Measurements from ENCODE around the gene MZT1.
"Not testable (repeated sequence)": the region's sequence is repeated elsewhere in the genome, so short reads cannot be mapped to it uniquely, and the experiment has no call there.

The MZT1 gene

DNA sequence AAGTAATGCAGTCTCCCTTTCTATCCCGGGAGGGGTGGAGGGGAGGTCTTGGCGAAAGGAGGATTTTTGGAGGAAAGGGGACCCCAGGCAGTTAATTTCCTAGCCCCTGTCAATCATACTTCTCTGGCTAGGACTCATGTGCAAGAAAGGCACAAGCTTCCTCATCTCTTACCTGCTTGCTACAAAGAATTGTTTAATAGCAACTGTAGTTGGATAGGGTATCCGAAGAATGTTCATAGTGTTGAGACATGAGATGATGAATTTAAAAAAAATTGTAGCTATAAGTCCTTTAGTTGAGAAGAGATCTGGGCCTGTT lies 819 bp upstream of the MZT1 start:
- Histone ChIP-seq H3K4me3 (ENCODE audit: extremely low read depth, insufficient read depth, low read length, poor library complexity, severe bottlenecking) (peak overlapping the region; percentile 87), H3K9me3 (ENCODE audit: control insufficient read depth, low read length) (no peaks in the 10 kb centered on the region), H3K36me3 (ENCODE audit: control insufficient read depth, insufficient read depth, low read length) (peaks cover 45% of the 10 kb centered on the region), H3K27ac (ENCODE audit: low read depth, low read length, severe bottlenecking) (peak overlapping the region; percentile 78), H3K4me1 (ENCODE audit: control insufficient read depth, insufficient read depth, low read length, poor library complexity, severe bottlenecking) (no peaks in the 10 kb centered on the region)
- 25 to 50% methylated on average over 1 of the region's 3 CpGs for WGBS, 2 experiments (ENCODE audit: insufficient coverage in 2 of 2)

DNA sequence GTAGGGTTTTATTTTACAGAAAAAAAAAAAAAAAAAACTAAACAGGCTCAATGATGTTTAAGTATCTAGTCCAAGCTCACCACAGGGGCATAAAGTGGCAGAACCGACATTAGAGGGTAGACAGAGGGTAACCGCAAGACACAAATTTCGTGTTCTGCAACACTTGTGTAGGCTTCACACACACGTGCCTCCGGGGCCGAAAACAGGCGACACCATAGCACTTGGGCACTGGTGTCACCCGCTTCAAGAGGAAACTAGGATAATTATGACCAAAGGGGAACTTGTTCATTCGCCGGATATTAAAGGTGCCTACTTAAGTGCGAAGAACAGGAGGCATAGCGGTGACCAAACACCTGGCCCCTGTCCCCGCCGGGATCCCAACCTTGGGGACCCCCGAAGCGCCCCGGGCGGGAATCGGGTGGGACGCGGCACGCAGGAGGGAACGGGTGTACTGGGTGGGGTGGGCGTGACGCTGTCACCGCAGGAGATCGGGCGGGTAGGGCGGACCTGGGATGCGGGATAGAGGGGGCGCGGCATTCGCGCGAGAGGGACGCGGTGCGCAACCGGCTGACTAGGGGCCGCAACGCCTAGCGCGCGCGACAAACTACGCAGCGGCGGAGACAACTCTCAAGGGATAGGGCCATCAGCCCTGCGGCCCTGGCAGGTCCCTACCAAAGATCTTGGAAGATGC lies 558 bp downstream of the MZT1 start:
- Histone ChIP-seq H3K36me3 (ENCODE audit: control insufficient read depth, insufficient read depth, low read length) (peaks cover 47% of the 10 kb centered on the region), H3K4me1 (ENCODE audit: control insufficient read depth, insufficient read depth, low read length, poor library complexity, severe bottlenecking) (no peaks in the 10 kb centered on the region), H3K4me3 (ENCODE audit: extremely low read depth, insufficient read depth, low read length, poor library complexity, severe bottlenecking) (peak overlapping the region; percentile 87), H3K9me3 (ENCODE audit: control insufficient read depth, low read length) (no peaks in the 10 kb centered on the region), H3K27ac (ENCODE audit: low read depth, low read length, severe bottlenecking) (peak overlapping the region; percentile 67)
- WGBS, 2 experiments (ENCODE audit: insufficient coverage in 2 of 2): 2 to 4% methylated on average over 40 to 49 of the region's 49 CpGs

DNA sequence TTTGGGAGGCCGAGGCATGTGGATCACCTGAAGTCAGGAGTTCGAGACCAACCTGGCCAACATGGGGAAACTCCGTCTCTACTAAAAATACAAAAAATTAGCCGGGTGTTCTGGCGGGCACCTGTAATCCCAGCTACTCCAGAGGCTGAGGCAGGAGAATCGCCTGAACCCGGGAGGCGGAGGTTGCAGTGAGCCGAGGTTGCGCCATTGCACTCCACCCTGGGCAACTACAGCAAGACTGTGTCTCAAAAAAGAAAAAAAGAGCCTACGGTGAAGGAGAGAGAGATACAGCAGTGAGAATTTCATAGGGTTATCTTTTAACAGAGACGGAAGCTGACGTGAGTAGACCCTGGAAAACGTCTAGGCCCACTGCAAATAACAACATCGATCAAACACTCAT lies 1.2 kb downstream of the MZT1 start:
- Histone ChIP-seq H3K36me3 (ENCODE audit: control insufficient read depth, insufficient read depth, low read length) (peaks cover 40% of the 10 kb centered on the region), H3K4me3 (ENCODE audit: extremely low read depth, insufficient read depth, low read length, poor library complexity, severe bottlenecking) (peak overlapping the region; percentile 87)
- H3K27ac ChIP-seq (ENCODE audit: low read depth, low read length, severe bottlenecking); H3K4me1 ChIP-seq (ENCODE audit: control insufficient read depth, insufficient read depth, low read length, poor library complexity, severe bottlenecking); H3K9me3 ChIP-seq (ENCODE audit: control insufficient read depth, low read length): not testable (repeated sequence)
- 89 to 93% methylated on average over 9 to 10 of the region's 15 CpGs for WGBS, 2 experiments (ENCODE audit: insufficient coverage in 2 of 2)

DNA sequence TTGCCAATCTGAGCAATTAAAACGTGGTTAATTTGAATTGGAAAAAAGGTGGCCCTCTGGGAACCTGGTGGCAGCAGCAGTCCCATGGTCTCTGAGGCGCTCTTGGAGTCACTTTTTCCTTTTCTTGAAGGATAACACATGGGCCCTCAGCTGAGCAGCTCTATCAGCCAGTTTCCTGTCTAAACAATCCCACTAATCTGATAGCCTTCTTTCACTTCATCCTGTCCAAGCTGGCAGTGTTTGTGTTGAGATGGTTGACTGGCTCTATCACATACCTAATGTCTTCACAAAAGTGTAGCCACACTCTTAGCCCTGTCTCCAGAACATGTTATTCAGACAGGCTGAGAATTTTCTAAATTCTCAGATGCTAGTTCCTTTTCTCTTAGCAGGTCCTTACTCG lies 10.7 kb downstream of the MZT1 start:
- no peaks in the 10 kb centered on the region for H3K4me1 ChIP-seq (ENCODE audit: control insufficient read depth, insufficient read depth, low read length, poor library complexity, severe bottlenecking)
- peaks cover 12% of the 10 kb centered on the region for H3K9me3 ChIP-seq (ENCODE audit: control insufficient read depth, low read length)
- peak overlapping the region; percentile 77 for H3K27ac ChIP-seq (ENCODE audit: low read depth, low read length, severe bottlenecking)
- 63 to 70% methylated on average over 3 of the region's 3 CpGs for WGBS, 2 experiments (ENCODE audit: insufficient coverage in 2 of 2)
- peaks cover 75% of the 10 kb centered on the region for H3K36me3 ChIP-seq (ENCODE audit: control insufficient read depth, insufficient read depth, low read length)
- H3K4me3 ChIP-seq (ENCODE audit: extremely low read depth, insufficient read depth, low read length, poor library complexity, severe bottlenecking): no peak overlapping the region

DNA sequence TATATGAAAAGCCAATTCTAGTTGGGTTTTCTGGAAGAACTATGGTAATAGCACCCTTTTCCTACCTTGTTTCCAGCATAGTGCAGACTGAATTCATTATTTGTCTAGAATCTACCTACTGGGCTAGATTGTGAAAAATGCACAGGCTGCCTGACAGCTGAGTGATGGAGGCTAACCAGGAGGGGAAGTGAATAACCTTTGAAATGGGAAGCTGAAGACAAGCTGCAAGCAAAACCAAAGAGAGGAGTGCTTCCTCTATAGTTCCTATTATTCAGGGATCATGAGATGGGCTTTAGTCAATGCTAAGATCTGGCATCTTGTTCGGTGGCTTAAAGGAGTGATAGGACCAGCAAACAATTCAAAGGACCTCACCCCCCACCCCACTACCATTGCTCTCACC lies 26.9 kb downstream of the MZT1 start:
- no peaks in the 10 kb centered on the region for H3K9me3 ChIP-seq (ENCODE audit: control insufficient read depth, low read length)
- H3K36me3 ChIP-seq (ENCODE audit: control insufficient read depth, insufficient read depth, low read length): no peaks in the 10 kb centered on the region
- no peaks in the 10 kb centered on the region for H3K4me1 ChIP-seq (ENCODE audit: control insufficient read depth, insufficient read depth, low read length, poor library complexity, severe bottlenecking)
- no CpG with 5 or more reads among the region's 1 CpG for WGBS, 2 experiments (ENCODE audit: insufficient coverage in 2 of 2)
- no peak overlapping the region for H3K4me3 ChIP-seq (ENCODE audit: extremely low read depth, insufficient read depth, low read length, poor library complexity, severe bottlenecking)
- H3K27ac ChIP-seq (ENCODE audit: low read depth, low read length, severe bottlenecking): no peak overlapping the region

DNA sequence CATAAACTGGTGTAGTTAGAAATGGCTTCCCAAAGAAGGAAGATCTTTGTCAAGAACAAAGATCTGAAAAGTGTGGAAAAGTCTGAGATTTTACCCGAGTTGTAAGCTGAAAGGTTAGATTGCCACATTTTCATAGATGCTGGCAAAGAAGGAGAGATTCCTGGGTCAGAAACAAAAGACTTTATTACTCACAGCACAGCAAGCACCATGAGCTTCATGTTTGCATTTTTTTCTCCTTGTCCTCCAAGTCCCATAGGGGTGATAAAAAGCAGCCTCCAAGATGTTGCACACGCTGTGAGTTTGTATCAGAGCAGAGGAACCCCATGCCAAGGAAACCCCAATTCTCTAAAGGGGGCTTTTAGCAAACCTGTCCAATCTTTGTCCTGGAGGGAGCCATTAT lies 29.3 kb downstream of the MZT1 start:
- Histone ChIP-seq H3K4me3 (ENCODE audit: extremely low read depth, insufficient read depth, low read length, poor library complexity, severe bottlenecking) (no peak overlapping the region), H3K4me1 (ENCODE audit: control insufficient read depth, insufficient read depth, low read length, poor library complexity, severe bottlenecking) (peaks cover 6% of the 10 kb centered on the region), H3K36me3 (ENCODE audit: control insufficient read depth, insufficient read depth, low read length) (no peaks in the 10 kb centered on the region), H3K27ac (ENCODE audit: low read depth, low read length, severe bottlenecking) (no peak overlapping the region), H3K9me3 (ENCODE audit: control insufficient read depth, low read length) (peaks cover 4% of the 10 kb centered on the region)
- WGBS, 2 experiments (ENCODE audit: insufficient coverage in 2 of 2): 80 to 88% methylated on average over 1 to 2 of the region's 2 CpGs

DNA sequence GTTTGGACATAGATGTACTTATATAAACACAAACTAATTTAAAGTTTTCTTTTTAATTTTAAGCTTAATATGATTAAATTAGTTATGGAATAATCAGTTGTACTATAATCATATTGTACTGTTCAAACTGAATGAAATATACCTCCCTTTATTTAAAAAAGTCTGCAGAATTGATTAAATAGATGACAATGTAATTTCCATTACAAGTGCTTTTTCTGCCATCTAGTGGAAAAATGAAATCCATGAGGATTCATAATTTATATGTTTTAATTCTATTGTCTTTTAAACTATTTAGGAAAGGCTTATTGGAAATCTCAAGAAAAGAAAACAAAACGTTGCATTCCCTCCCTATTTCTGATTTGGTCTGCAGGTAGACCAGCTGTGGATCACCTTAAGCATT lies 30.9 kb downstream of the MZT1 start:
- peaks cover 6% of the 10 kb centered on the region for H3K4me1 ChIP-seq (ENCODE audit: control insufficient read depth, insufficient read depth, low read length, poor library complexity, severe bottlenecking)
- no peak overlapping the region for H3K4me3 ChIP-seq (ENCODE audit: extremely low read depth, insufficient read depth, low read length, poor library complexity, severe bottlenecking)
- H3K36me3 ChIP-seq (ENCODE audit: control insufficient read depth, insufficient read depth, low read length): no peaks in the 10 kb centered on the region
- no CpG with 5 or more reads among the region's 1 CpG for WGBS, 2 experiments (ENCODE audit: insufficient coverage in 2 of 2)
- H3K27ac ChIP-seq (ENCODE audit: low read depth, low read length, severe bottlenecking): no peak overlapping the region
- peaks cover 11% of the 10 kb centered on the region for H3K9me3 ChIP-seq (ENCODE audit: control insufficient read depth, low read length)

DNA sequence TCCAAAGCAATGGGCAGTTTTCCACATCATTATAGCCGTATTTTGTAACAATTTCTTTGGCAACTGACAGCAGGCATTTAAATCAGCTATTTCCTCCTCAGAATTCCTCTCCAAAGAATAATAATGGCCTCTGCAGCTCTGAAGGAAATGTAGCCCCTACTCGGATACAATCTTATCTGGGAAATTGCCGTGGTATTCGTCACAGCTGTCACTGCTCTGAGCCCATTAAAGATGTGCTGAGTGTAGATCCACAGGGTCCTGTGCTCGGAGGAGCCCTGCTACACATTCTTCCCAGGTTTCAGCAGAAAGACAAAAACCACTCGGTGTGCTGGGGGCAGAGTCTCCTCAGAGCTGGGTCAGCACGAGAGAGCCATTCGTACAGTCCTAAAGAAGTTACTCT lies 33.1 kb downstream of the MZT1 start:
- Histone ChIP-seq H3K4me1 (ENCODE audit: control insufficient read depth, insufficient read depth, low read length, poor library complexity, severe bottlenecking) (peaks cover 6% of the 10 kb centered on the region), H3K4me3 (ENCODE audit: extremely low read depth, insufficient read depth, low read length, poor library complexity, severe bottlenecking) (no peak overlapping the region), H3K36me3 (ENCODE audit: control insufficient read depth, insufficient read depth, low read length) (no peaks in the 10 kb centered on the region), H3K27ac (ENCODE audit: low read depth, low read length, severe bottlenecking) (peak overlapping the region; percentile 74), H3K9me3 (ENCODE audit: control insufficient read depth, low read length) (peaks cover 11% of the 10 kb centered on the region)
- 69 to 74% methylated on average over 5 to 7 of the region's 8 CpGs for WGBS, 2 experiments (ENCODE audit: insufficient coverage in 2 of 2)

DNA sequence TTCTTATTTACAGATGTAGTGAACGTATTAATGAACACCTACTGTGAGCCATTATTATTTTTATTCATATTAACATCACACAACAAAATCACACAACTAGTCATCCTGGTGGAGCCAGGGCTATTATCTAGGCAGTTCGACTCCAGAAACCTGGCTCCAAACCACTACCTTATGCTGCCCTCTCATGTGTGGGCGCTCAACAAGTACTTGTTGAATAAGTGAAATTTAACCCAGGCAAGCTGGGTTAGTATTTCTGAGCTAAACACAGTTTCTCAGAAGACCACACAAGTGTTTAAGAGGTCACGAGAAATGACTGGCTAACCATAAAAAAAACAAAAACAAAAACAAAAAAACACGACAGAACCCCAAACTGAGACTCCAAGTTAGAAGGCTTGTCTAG lies 33.6 kb downstream of the MZT1 start:
- Histone ChIP-seq H3K27ac (ENCODE audit: low read depth, low read length, severe bottlenecking) (peak overlapping the region; percentile 74), H3K36me3 (ENCODE audit: control insufficient read depth, insufficient read depth, low read length) (no peaks in the 10 kb centered on the region), H3K9me3 (ENCODE audit: control insufficient read depth, low read length) (peaks cover 11% of the 10 kb centered on the region), H3K4me1 (ENCODE audit: control insufficient read depth, insufficient read depth, low read length, poor library complexity, severe bottlenecking) (peaks cover 6% of the 10 kb centered on the region), H3K4me3 (ENCODE audit: extremely low read depth, insufficient read depth, low read length, poor library complexity, severe bottlenecking) (no peak overlapping the region)
- 50 to 67% methylated on average over 1 of the region's 5 CpGs for WGBS, 2 experiments (ENCODE audit: insufficient coverage in 2 of 2)

DNA sequence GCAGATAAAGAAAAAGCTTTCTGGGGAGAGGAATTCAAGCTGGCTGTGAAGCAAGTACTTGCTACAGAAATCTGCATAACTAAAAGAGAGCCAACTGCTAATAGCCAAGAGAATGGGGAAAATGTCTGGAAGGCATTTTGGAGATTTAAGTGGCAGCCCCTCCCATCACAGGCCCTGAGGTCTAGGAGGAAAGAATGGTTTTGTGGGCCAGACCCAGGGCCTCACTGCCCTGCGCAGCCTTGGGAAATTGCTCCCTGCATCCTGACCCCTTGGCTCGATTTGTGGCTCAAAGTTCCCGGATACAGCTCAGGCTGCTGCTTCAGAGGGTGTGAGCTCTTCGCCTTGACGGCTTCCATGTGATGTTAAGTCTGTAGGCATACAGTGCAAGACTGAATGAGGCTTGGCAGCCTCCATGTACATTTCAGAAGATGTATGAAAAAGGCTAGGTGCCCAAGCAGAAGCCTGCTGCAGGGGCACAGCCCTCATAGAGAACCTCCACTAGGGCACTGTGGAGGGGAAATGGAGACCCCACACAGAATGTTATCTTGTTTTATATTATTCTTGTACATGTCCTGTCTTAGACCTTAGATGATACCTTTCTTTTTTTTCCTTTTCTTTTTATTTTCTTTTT lies 34.4 kb downstream of the MZT1 start:
- no peaks in the 10 kb centered on the region for H3K36me3 ChIP-seq (ENCODE audit: control insufficient read depth, insufficient read depth, low read length)
- no peak overlapping the region for H3K4me3 ChIP-seq (ENCODE audit: extremely low read depth, insufficient read depth, low read length, poor library complexity, severe bottlenecking)
- 67 to 69% methylated on average over 2 to 3 of the region's 5 CpGs for WGBS, 2 experiments (ENCODE audit: insufficient coverage in 2 of 2)
- H3K9me3 ChIP-seq (ENCODE audit: control insufficient read depth, low read length): peaks cover 11% of the 10 kb centered on the region
- no peak overlapping the region for H3K27ac ChIP-seq (ENCODE audit: low read depth, low read length, severe bottlenecking)
- peaks cover 6% of the 10 kb centered on the region for H3K4me1 ChIP-seq (ENCODE audit: control insufficient read depth, insufficient read depth, low read length, poor library complexity, severe bottlenecking)

DNA sequence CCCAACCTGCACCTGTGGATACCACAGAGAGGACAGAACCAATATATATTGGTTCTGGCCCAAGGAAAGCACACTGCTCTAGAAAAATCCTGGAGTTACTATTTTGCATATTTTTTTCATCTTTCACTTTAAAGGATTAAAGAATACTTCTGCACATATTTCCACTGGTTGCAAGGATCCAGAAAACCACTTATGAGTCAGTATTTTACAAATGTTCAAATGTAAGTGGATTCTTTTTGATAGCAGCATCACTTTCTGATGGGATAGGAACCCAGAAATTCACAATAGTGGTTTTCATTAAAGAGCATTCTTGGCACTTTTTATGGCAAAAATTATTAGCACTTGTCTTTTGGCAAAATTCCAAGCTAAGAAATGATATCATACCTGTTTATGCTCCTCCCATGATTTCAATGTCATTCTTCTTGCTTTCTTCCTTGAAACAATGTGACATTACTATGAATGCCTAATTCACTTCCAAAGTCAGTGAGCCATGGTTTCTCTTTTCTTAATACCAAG lies 38.2 kb downstream of the MZT1 start:
- Histone ChIP-seq H3K9me3 (ENCODE audit: control insufficient read depth, low read length) (peaks cover 11% of the 10 kb centered on the region), H3K36me3 (ENCODE audit: control insufficient read depth, insufficient read depth, low read length) (no peaks in the 10 kb centered on the region), H3K4me1 (ENCODE audit: control insufficient read depth, insufficient read depth, low read length, poor library complexity, severe bottlenecking) (no peaks in the 10 kb centered on the region), H3K27ac (ENCODE audit: low read depth, low read length, severe bottlenecking) (no peak overlapping the region), H3K4me3 (ENCODE audit: extremely low read depth, insufficient read depth, low read length, poor library complexity, severe bottlenecking) (no peak overlapping the region)
